Stimulated activated CD8-positive, alpha-beta memory T cell treated with anti-CD3 and anti-CD28 coated beads, Interleukin-12 subunit alpha, Interleukin-12 subunit beta, amount 100 ng/mL, for 4 hours (primary cell): ENCODE measurements around the gene IDH3G.
"Not testable (repeated sequence)": the region's sequence is repeated elsewhere in the genome, so short reads cannot be mapped to it uniquely, and the experiment has no call there.

ENCODE experiments used
- DNase-seq: peaks from one replicate; pipeline ENCODE4 v3.0.0-alpha.2; 2020; ENCODE audit warnings: low read depth

The IDH3G gene

GRCh38 chrX:153794018-153794896, at the start of gene IDH3G, which contains the start of gene SSR4:
Gene IDH3G (minus strand): TSS chrX:153794375. CDS start chrX:153794326, 49 bp downstream.
Gene SSR4 (plus strand): TSS chrX:153794668. CDS start chrX:153794688, 20 bp downstream.
- DNase-seq: peak; percentile 85

GRCh38 chrX:153836921-153837320, 42.7 kb upstream of the IDH3G start:
- no peak for DNase-seq

- no peak for DNase-seq
Observed at GRCh38 chrX:153832728-153833127, 38.6 kb upstream of the IDH3G start.

- no peak for DNase-seq
Observed at GRCh38 chrX:153831429-153832150, 37.4 kb upstream of the IDH3G start.

GRCh38 chrX:153830640-153831428, 36.7 kb upstream of the IDH3G start:
- DNase-seq: no peak

- DNase-seq: no peak
Observed at GRCh38 chrX:153829799-153830639, 35.8 kb upstream of the IDH3G start, which contains the start of gene PDZD4. Gene PDZD4 (minus strand): TSS chrX:153830544. CDS start chrX:153830298, 246 bp downstream.

GRCh38 chrX:153829549-153829798, 35.3 kb upstream of the IDH3G start:
- DNase-seq: no peak

- no peak for DNase-seq
Observed at GRCh38 chrX:153828723-153829548, 34.8 kb upstream of the IDH3G start.

GRCh38 chrX:153828308-153828707, 34.1 kb upstream of the IDH3G start:
- DNase-seq: no peak

GRCh38 chrX:153827903-153828302, 33.7 kb upstream of the IDH3G start:
- DNase-seq: no peak

GRCh38 chrX:153827016-153827415, 32.8 kb upstream of the IDH3G start:
- no peak for DNase-seq

- DNase-seq: no peak
Observed at GRCh38 chrX:153825042-153825441, 30.9 kb upstream of the IDH3G start.

GRCh38 chrX:153824348-153824747, 30.2 kb upstream of the IDH3G start:
- DNase-seq: no peak

GRCh38 chrX:153821066-153821465, 26.9 kb upstream of the IDH3G start:
- no peak for DNase-seq

- no peak for DNase-seq
Observed at GRCh38 chrX:153820601-153821000, 26.4 kb upstream of the IDH3G start.

- no peak for DNase-seq
Observed at GRCh38 chrX:153819384-153820040, 25.3 kb upstream of the IDH3G start.

GRCh38 chrX:153818571-153819383, 24.6 kb upstream of the IDH3G start:
- DNase-seq: peak; percentile 32

GRCh38 chrX:153818064-153818463, 23.9 kb upstream of the IDH3G start:
- not testable (repeated sequence) for DNase-seq
